WTC11 (cell line): ENCODE data around the gene SLC25A39.

Experiments
- ATF1 ChIP-seq: sonication (generic); formaldehyde crosslinking; IDR thresholded peaks from 2 replicates; pipeline ENCODE4 v1.8.1; 2023; ENCODE audit warnings: mild to moderate bottlenecking, moderate library complexity, missing genetic modification reagents
- ATF2 ChIP-seq: sonication (generic); formaldehyde crosslinking; IDR thresholded peaks from 2 replicates; pipeline ENCODE4 v1.8.1; 2022; ENCODE audit warnings: low read depth, missing genetic modification reagents, borderline replicate concordance
- CTCF ChIP-seq: fragments of 200-600 bp; IDR thresholded peaks from 2 replicates; pipeline ENCODE4 v1.8.0; 2022; ENCODE audit warnings: antibody characterized with exemption
- ELF4 ChIP-seq: sonication (generic); formaldehyde crosslinking; IDR thresholded peaks from 2 replicates; pipeline ENCODE4 v1.8.1; 2022; ENCODE audit warnings: low read depth, mild to moderate bottlenecking, moderate library complexity, missing genetic modification reagents
- IRF2 ChIP-seq: sonication (generic); formaldehyde crosslinking; IDR thresholded peaks from 2 replicates; pipeline ENCODE4 v1.8.0; 2022; ENCODE audit warnings: low read depth, missing genetic modification reagents, borderline replicate concordance
- NFE2L1 ChIP-seq: sonication (generic); formaldehyde crosslinking; IDR thresholded peaks from 2 replicates; pipeline ENCODE4 v1.8.1; 2023; ENCODE audit warnings: missing genetic modification reagents
- PREB ChIP-seq: sonication (generic); formaldehyde crosslinking; IDR thresholded peaks from 2 replicates; pipeline ENCODE4 v1.8.1; 2022; ENCODE audit warnings: mild to moderate bottlenecking, missing genetic modification reagents, moderate library complexity, borderline replicate concordance
- SP1 ChIP-seq: sonication (generic); formaldehyde crosslinking; conservative IDR thresholded peaks from 2 replicates; pipeline ENCODE4 v1.8.1; 2022; ENCODE audit warnings: missing genetic modification reagents
- TCF7 ChIP-seq: sonication (generic); formaldehyde crosslinking; IDR thresholded peaks from 2 replicates; pipeline ENCODE4 v1.8.0; 2022; ENCODE audit warnings: mild to moderate bottlenecking, low read depth, missing genetic modification reagents, moderate library complexity
- ZNF416 ChIP-seq: fragments of 250-450 bp; sonication (Bioruptor Pico); IDR thresholded peaks from 2 replicates; pipeline ENCODE4 v1.9.0; 2021; ENCODE audit warnings: mild to moderate bottlenecking, inconsistent platforms
- TF ChIP-seq, protein P1 (sequence below): sonication (generic); formaldehyde crosslinking; IDR thresholded peaks from 2 replicates; pipeline ENCODE4 v1.8.0; 2022; ENCODE audit warnings: missing genetic modification reagents

- TF ChIP-seq ATF2 (CRISPR knock-in tag): no peak
- no peak for TF ChIP-seq CTCF
- no peak for TF ChIP-seq TCF7
- no peak for TF ChIP-seq SP1 (CRISPR knock-in tag)
- TF ChIP-seq ELF4: no peak
- TF ChIP-seq ATF1 (CRISPR knock-in tag): no peak
- no peak for TF ChIP-seq PREB
- TF ChIP-seq IRF2: no peak
- TF ChIP-seq ZNF416 (CRISPR knock-in tag): no peak
- no peak for TF ChIP-seq NFE2L1 (CRISPR knock-in tag)
- TF ChIP-seq, protein P1, sequence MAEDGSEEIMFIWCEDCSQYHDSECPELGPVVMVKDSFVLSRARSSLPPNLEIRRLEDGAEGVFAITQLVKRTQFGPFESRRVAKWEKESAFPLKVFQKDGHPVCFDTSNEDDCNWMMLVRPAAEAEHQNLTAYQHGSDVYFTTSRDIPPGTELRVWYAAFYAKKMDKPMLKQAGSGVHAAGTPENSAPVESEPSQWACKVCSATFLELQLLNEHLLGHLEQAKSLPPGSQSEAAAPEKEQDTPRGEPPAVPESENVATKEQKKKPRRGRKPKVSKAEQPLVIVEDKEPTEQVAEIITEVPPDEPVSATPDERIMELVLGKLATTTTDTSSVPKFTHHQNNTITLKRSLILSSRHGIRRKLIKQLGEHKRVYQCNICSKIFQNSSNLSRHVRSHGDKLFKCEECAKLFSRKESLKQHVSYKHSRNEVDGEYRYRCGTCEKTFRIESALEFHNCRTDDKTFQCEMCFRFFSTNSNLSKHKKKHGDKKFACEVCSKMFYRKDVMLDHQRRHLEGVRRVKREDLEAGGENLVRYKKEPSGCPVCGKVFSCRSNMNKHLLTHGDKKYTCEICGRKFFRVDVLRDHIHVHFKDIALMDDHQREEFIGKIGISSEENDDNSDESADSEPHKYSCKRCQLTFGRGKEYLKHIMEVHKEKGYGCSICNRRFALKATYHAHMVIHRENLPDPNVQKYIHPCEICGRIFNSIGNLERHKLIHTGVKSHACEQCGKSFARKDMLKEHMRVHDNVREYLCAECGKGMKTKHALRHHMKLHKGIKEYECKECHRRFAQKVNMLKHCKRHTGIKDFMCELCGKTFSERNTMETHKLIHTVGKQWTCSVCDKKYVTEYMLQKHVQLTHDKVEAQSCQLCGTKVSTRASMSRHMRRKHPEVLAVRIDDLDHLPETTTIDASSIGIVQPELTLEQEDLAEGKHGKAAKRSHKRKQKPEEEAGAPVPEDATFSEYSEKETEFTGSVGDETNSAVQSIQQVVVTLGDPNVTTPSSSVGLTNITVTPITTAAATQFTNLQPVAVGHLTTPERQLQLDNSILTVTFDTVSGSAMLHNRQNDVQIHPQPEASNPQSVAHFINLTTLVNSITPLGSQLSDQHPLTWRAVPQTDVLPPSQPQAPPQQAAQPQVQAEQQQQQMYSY (CRISPR knock-in tag): no peak
Observed at GRCh38 chr17:44293509-44294226, 31.0 kb downstream of the SLC25A39 start.
